ENCODE results near the gene C10orf95.

GRCh38 chr10:102420181-102420713 is 31.1 kb downstream of the C10orf95 start:
- no peak for TF ChIP-seq CTCF (IDR thresholded peaks at IDR 0.05)
- TF ChIP-seq POLR2A (IDR thresholded peaks at IDR 0.05): no peak
